GM23338 (cell line): ENCODE data around the gene FHIT. TPM values are rescaled to one million over a fixed set of nuclear protein-coding genes. Genes with fewer than 3 reads are reported as not detected.

ENCODE experiments used
- ATAC-seq: fragments of 200-7000 bp; cut with Tn5 transposase; 3 replicates; pipeline ENCODE4 v1.9.1; 2020
- DNase-seq: peaks from one replicate; pipeline ENCODE4 v3.0.0-alpha.2; 2015; ENCODE audit warnings: low spot score
- H2AFZ ChIP-seq: fragments of 200-600 bp; sonication (generic); 2 replicates; pipeline ENCODE4 v1.8.0; 2016; ENCODE audit warnings: antibody characterized with exemption, mild to moderate bottlenecking, moderate library complexity
- H3F3A ChIP-seq: fragments of 200-600 bp; sonication (generic); replicated peaks from 2 replicates; pipeline ENCODE4 v1.8.0; 2017; ENCODE audit warnings: antibody characterized with exemption, mixed run types, low read depth
- H3K27ac ChIP-seq: fragments of 200-600 bp; sonication (generic); 2 replicates; pipeline ENCODE4 v1.6.1; 2016; ENCODE audit warnings: low read depth
- H3K27me3 ChIP-seq: fragments of 200-600 bp; sonication (generic); 2 replicates; pipeline ENCODE4 v1.8.0; 2016; ENCODE audit warnings: mild to moderate bottlenecking, mixed run types, moderate library complexity; ENCODE audit not compliant: insufficient read depth
- H3K36me3 ChIP-seq: fragments of 200-600 bp; sonication (generic); 2 replicates; pipeline ENCODE4 v1.8.0; 2016; ENCODE audit warnings: mild to moderate bottlenecking; ENCODE audit not compliant: insufficient read depth
- H3K4me1 ChIP-seq: fragments of 200-600 bp; sonication (generic); 2 replicates; pipeline ENCODE4 v1.8.0; 2016; ENCODE audit warnings: mild to moderate bottlenecking, moderate library complexity; ENCODE audit not compliant: insufficient read depth
- H3K4me2 ChIP-seq: fragments of 200-600 bp; sonication (generic); 2 replicates; pipeline ENCODE4 v1.7.1; 2017; ENCODE audit warnings: mixed run types
- H3K4me3 ChIP-seq: fragments of 200-600 bp; sonication (generic); 2 replicates; pipeline ENCODE4 v1.6.1; 2016; ENCODE audit warnings: mixed run types
- H3K79me2 ChIP-seq: fragments of 200-600 bp; sonication (generic); replicated peaks from 2 replicates; pipeline ENCODE4 v1.8.0; 2017; ENCODE audit warnings: mild to moderate bottlenecking; ENCODE audit not compliant: insufficient read depth
- H3K9me2 ChIP-seq: fragments of 200-600 bp; sonication (generic); 2 replicates; pipeline ENCODE4 v1.8.0; 2017; ENCODE audit not compliant: insufficient read depth
- H4K20me1 ChIP-seq: fragments of 200-600 bp; sonication (generic); replicated peaks from 2 replicates; pipeline ENCODE4 v1.8.0; 2017; ENCODE audit warnings: mild to moderate bottlenecking; ENCODE audit not compliant: insufficient read depth
- H3K27ac Mint-ChIP-seq: 2 replicates; pipeline ENCODE4 v1.8.0; 2020; ENCODE audit warnings: inconsistent platforms, mild to moderate bottlenecking, moderate library complexity, mixed read lengths
- H3K27me3 Mint-ChIP-seq: 3 replicates; pipeline ENCODE4 v1.8.0; 2022; ENCODE audit warnings: low read depth, mild to moderate bottlenecking, moderate library complexity, mixed read lengths, inconsistent platforms; ENCODE audit not compliant: insufficient read depth, poor library complexity
- H3K36me3 Mint-ChIP-seq: 3 replicates; pipeline ENCODE4 v1.8.0; 2021; ENCODE audit warnings: low read depth, mild to moderate bottlenecking, inconsistent platforms, moderate library complexity, mixed read lengths
- H3K4me1 Mint-ChIP-seq: 3 replicates; pipeline ENCODE4 v1.8.0; 2020; ENCODE audit warnings: mild to moderate bottlenecking, inconsistent platforms, mixed read lengths
- H3K4me3 Mint-ChIP-seq: 3 replicates; pipeline ENCODE4 v1.8.0; 2021; ENCODE audit warnings: moderate library complexity, mild to moderate bottlenecking, inconsistent platforms, mixed read lengths
- H3K9me3 Mint-ChIP-seq: 3 replicates; pipeline ENCODE4 v1.8.0; 2020; ENCODE audit warnings: moderate library complexity, mild to moderate bottlenecking, inconsistent platforms, mixed read lengths
- CTCF ChIP-seq, 2 experiments: fragments of 200-600 bp in 1 of 2; sonication (generic) in 1 of 2; conservative IDR thresholded peaks; 2 replicates each; pipeline versions ENCODE4 v1.5.1 to v1.6.1; 2016 to 2017; ENCODE audit warnings: antibody characterized with exemption in 2 of 2, low read depth in 2 of 2, mild to moderate bottlenecking in 2 of 2, moderate library complexity in 1 of 2
- ETS1 ChIP-seq: IDR thresholded peaks from 2 replicates; pipeline ENCODE4 v1.6.1; 2016; ENCODE audit warnings: antibody characterized with exemption
- EZH2 ChIP-seq: fragments of 200-600 bp; sonication (generic); IDR thresholded peaks from one replicate; pipeline ENCODE4 v1.8.0; 2017; ENCODE audit warnings: antibody characterized with exemption, mild to moderate bottlenecking, low read depth; ENCODE audit not compliant: unreplicated experiment
- EZH2phosphoT487 ChIP-seq: fragments of 200-600 bp; sonication (generic); IDR thresholded peaks from one replicate; pipeline ENCODE4 v1.8.1; 2018; ENCODE audit warnings: antibody characterized with exemption; ENCODE audit not compliant: unreplicated experiment
- JUNB ChIP-seq: IDR thresholded peaks from one replicate; pipeline ENCODE4 v1.6.1; 2016; ENCODE audit warnings: antibody characterized with exemption; ENCODE audit not compliant: unreplicated experiment
- NANOG ChIP-seq: IDR thresholded peaks from 2 replicates; pipeline ENCODE4 v1.6.1; 2016; ENCODE audit warnings: antibody characterized with exemption, borderline replicate concordance
- POLR2AphosphoS5 ChIP-seq: IDR thresholded peaks from 2 replicates; pipeline ENCODE4 v1.6.1; 2016; ENCODE audit warnings: antibody characterized with exemption, low read depth
- REST ChIP-seq: IDR thresholded peaks from one replicate; pipeline ENCODE4 v1.6.1; 2018; ENCODE audit warnings: antibody characterized with exemption; ENCODE audit not compliant: unreplicated experiment
- ZNF462 ChIP-seq: fragments of 250-450 bp; sonication (Bioruptor Pico); IDR thresholded peaks from 2 replicates; pipeline ENCODE4 v1.5.0; 2020; ENCODE audit warnings: mild to moderate bottlenecking, moderate library complexity
- polyA plus RNA-seq: library from polyadenylated mRNA; unstranded; fragments of >200 nt; fragmentation: Nextera tagmentation; extraction: Ambion mirVana; gene quantifications from 2 replicates; pipeline ENCODE4 v1.2.1, GENCODE V29; 2016
- total RNA-seq: library from RNA; depleted of rRNA; stranded (reverse); fragments of >200 nt; shearing (Covaris generic); gene quantifications from 2 replicates; pipeline ENCODE4 v1.2.3, GENCODE V29; 2014

FHIT gene
- total and polyA plus RNA-seq, 2 experiments from 2014 or later, result 3.0 to 8.3 TPM

GRCh38 chr3:59726279-59726678 lies 1525.0 kb downstream of the FHIT start (continued):
- TF ChIP-seq EZH2 (no peak), CTCF (conservative IDR thresholded peaks at IDR 0.05; ENCODE audit: low read depth in 2 of 2) (no peak), EZH2phosphoT487 (no peak), JUNB (no peak), POLR2AphosphoS5 (no peak), ETS1 (no peak)

- H2AFZ ChIP-seq, result peak overlapping the region; percentile 44; the same call in 1 of the 2 replicates
- no peaks in the 10 kb centered on the region for H3K27me3 Mint-ChIP-seq
- peaks cover 14% of the 10 kb centered on the region for H3F3A ChIP-seq
- peaks cover 40% of the 10 kb centered on the region for H3K4me1 ChIP-seq
- no peaks in the 10 kb centered on the region for H3K79me2 ChIP-seq
- H3K36me3 ChIP-seq, result 0 out of 2 replicates have a peak, but pooled peaks cover 3% of the 10 kb centered on the region
- H3K27ac Mint-ChIP-seq, result peak overlapping the region; percentile 88; the same call in 1 of the 2 replicates
- H3K4me3 ChIP-seq, result no peak overlapping the region; the same call in 1 of the 2 replicates
- TF ChIP-seq REST, result no peak
- 0 out of 4 replicates have a peak, but pooled peaks of 1 of the 2 experiments have one; percentile 11 for TF ChIP-seq CTCF (conservative IDR thresholded peaks at IDR 0.05; ENCODE audit: low read depth in 2 of 2)
- TF ChIP-seq ZNF462 (CRISPR knock-in tag), result no peak
- 0 out of 2 replicates have a peak, but pooled peaks have one; percentile 22 for TF ChIP-seq NANOG
- no peaks in the 10 kb centered on the region for H4K20me1 ChIP-seq
- peaks cover 17% of the 10 kb centered on the region; the same call in 1 of the 2 replicates for H3K9me2 ChIP-seq
- peaks cover 15% of the 10 kb centered on the region for H3K9me3 Mint-ChIP-seq
- H3K27me3 ChIP-seq, result no peaks in the 10 kb centered on the region
- H3K4me2 ChIP-seq, result peak overlapping the region; percentile 70
- peaks cover 14% of the 10 kb centered on the region; the same call in 2 of the 3 replicates for H3K36me3 Mint-ChIP-seq
- ATAC-seq, result peak; percentile 92
- no peak overlapping the region for H3K4me3 Mint-ChIP-seq
- peaks cover 34% of the 10 kb centered on the region for H3K4me1 Mint-ChIP-seq
- H3K27ac ChIP-seq, result peak overlapping the region; percentile 85
- DNase-seq, result peak; percentile 53
These were observed 1533.5 kb downstream of the FHIT start for GRCh38 chr3:59717679-59718205.
